B cell (primary cell): ENCODE measurements around the gene RPL29.

ENCODE experiments used
- CTCF ChIP-seq: fragments of 200-600 bp; IDR thresholded peaks from one replicate; pipeline ENCODE4 v1.8.0; 2022; ENCODE audit warnings: antibody characterized with exemption, mild to moderate bottlenecking
- EZH2 ChIP-seq: IDR thresholded peaks from 2 replicates; pipeline ENCODE4 v1.6.1; 2012; ENCODE audit warnings: borderline replicate concordance, low read depth, mild to moderate bottlenecking, moderate library complexity, low read length; ENCODE audit not compliant: insufficient read depth, poor library complexity, severe bottlenecking

- TF ChIP-seq CTCF (no peak), EZH2 (no peak)
Measured at GRCh38 chr3:51994530-51994929, 1.2 kb downstream of the RPL29 start.
